Measurements from ENCODE around the gene BNC2. TPM values are rescaled to one million over a fixed set of nuclear protein-coding genes. Genes with fewer than 3 reads are reported as not detected.
"Not testable (repeated sequence)": the region's sequence is repeated elsewhere in the genome, so short reads cannot be mapped to it uniquely, and the experiment has no call there.

Gene BNC2
- total RNA-seq, 1 donor from 2014 or later, result 4.3 TPM

DNA sequence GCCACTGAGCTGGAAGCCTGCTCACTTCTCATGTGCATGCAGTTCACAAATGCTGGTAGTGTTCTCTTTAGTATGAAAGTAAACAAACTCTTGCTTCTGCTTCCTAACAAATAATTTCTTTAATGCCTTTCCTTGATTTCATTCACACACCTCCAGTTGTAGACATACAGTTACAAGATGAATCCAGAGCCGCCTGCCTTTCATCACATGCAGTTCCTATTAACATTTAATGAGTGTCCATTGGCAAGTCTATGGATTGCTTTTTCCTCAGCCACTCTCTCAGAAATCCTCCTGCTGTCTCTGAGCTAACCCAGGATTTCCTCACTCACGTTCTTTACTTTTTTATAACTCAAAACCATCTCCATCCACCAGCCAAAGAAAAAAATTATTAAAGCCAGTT, 408.6 kb downstream of the BNC2 start:
- DNase-seq (ENCODE audit: missing footprints) (no peak), ATAC-seq (no peak)
- intact Hi-C loops (cut with DNase I), result no loop called here

DNA sequence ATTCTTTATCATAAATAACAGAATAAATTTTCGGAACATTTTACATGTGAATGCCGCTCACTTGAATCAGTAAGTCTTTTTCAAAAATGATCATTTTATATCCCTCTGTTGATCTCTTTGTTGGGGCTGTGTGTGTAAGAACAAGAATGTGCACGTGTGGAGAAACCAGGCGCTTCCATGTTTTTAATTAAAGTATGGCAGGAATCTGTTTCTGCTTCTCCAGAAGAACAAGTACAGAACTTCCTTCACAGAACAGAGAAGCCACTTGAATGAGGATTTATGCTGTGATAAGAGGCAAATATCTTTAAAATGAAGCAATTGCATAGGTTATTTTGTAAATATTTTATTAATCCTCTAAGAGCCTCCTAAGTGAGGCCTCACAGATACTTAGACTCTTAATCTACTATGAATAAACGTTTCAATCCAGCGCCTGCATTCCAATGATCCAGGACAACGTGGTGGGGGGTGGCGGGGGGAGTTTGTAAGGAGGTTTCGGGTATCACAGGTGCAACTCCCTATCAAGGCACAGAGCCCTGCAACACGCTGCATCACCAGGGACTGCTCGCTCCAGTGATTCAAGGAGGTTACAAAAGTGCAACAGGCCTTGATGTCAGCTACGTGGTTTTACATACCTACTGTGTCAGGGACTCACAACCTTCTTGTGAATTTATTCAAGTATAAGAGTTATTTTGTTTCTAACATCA, 409.2 kb downstream of the BNC2 start:
- DNase-seq (ENCODE audit: missing footprints) (no peak), ATAC-seq (no peak)
- intact Hi-C loops (cut with DNase I), result no loop called here

DNA sequence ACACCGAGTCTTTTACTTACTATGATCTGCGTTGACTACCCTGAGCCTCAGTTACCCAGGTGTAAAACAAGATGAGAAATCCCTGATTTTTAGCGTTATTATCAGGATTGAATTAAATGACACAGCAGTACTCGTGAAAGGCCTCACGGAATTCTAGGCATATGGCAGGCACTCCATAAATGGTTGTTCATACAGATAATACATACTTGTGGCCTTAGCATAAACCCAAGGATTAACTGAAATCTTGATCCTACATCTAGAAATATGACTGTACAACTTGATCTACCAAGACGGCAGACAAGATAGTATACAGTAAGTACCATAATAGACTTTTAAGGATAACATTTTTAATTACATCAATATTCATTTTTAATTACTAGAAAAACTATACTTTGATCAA, 409.8 kb downstream of the BNC2 start:
- DNase-seq (ENCODE audit: missing footprints) (no peak), ATAC-seq (no peak)
- intact Hi-C loops (cut with DNase I), result no loop called here

DNA sequence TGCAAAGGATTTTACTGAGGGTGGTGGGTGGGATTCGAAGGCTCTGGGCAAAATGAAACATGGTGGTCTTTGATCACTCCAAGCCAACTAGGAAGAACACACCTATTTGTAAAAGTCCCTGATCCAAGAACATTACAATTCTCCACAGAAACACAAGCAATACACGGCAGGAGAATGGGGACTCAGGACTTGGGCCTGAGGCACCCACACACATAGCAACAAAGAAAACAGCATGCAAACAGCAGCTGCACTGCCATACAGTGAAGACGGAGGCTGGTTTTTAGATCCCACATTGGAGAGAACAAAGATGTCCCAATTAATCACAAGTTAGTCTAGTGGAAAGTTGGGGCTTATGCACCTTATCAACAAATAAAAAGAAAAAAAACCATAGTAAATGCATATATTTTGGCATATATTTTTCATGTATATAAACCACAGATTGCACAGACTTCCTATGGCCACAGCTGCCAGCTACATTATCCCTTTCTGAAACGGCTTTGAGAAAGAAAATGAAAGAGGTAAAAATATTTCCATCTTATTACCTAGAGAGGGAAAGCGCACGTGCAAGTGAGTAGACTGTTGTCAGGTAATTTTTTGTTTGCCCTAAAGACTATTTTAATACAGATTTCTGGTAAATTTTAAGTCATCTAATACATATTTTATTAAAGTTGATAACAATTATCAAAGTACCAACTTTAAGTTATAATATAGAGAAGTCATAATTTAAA, 410.9 kb downstream of the BNC2 start:
- ATAC-seq (no peak), DNase-seq (ENCODE audit: missing footprints) (no peak)
- intact Hi-C loops (cut with DNase I), result no loop called here

DNA sequence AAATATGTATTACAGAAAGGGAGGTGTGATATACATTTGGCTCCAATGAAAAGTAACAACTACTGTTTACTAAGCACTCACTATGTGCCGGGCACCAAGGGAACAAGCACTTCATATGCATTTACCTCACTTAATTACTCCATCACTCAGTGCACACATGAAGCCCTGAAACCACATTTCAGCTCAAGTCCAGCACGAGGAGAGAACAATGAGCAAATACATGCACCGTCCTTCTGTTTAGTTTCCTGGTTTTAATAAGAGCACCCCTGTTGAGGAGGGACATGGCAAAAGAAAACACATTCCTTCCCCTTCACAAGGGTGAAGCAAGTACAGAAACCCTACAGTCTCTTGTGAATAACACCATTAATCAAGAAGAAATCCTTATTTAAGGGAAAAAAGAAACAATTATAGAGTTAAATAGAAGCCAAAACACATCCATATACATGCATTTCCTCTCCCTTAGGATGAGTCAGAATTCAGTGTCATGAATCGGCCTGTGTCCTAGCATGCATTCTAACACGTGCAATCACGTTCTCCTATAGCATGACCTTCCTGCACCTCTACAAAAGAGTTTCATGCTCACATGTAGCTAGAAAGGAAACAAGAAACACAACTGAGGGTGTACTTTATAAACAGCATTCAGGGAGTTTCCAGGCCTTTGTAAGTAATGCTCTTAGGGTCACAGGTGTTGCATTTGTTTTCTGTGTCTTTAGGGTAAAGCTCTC, 411.6 kb downstream of the BNC2 start:
- ATAC-seq, result no peak
- intact Hi-C loops (cut with DNase I), result no loop called here
- DNase-seq (ENCODE audit: missing footprints), result no peak

DNA sequence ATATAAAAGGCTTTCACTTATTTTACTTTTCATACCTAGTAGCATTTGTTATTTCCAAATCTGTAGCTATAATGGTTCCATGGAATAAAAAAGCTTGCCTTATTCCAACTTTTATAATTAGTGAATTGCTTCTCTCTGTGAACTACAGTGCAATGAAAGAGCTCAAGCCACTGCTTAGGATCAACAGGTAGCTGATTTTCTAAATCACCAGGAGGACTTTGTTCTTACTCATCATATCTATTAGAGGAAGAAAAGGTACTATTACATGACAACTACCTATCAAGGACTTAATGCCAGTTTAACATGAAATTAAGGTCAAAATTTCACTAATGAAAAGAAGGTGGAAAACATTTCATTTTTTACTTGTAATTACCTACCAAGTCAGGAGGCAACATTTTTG, 414.6 kb downstream of the BNC2 start:
- no peak for DNase-seq (ENCODE audit: missing footprints)
- intact Hi-C loops (cut with DNase I), result no loop called here
- ATAC-seq, result no peak

DNA sequence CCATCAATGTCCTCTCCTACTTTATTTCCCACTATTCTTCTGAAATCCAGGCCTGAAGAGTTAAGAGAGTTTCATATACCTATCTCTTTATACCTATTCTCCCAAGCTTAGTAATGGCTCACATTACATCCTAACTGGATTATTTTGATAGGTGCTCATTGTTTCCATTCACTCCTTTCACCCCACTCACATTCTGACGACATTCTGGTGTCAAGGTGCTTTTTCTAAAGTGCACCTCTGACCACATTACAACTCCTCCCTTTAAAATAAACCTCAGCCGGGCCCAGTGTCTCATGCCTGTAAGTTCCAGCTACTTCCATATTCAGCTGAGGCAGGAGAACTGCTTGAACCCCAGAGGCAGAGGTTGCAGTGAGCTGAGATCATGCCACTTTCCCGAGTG, 417.1 kb downstream of the BNC2 start:
- no peak for ATAC-seq
- intact Hi-C loops (cut with DNase I), result no loop called here
- no peak for DNase-seq (ENCODE audit: missing footprints)

DNA sequence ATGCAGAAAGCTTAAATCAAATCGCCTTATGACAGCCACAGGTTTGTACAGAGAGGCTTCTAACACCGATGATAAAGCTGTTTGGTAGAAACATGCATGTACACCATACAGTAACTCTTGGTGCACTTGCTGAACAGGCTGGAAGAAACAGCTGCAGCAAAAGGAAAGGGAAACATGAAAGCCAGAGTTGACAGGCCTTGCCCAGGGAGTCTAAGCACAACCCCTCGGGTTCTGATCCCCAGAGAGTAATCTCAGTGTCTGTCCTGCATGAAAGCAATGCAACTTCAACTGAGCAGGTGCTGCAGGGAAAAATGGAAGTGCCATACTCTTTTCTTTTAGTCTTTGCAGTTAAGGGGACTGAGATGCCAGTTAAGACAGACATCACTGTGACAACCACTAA, 419.9 kb downstream of the BNC2 start:
- ATAC-seq, result no peak
- intact Hi-C loops (cut with DNase I), result no loop called here

DNA sequence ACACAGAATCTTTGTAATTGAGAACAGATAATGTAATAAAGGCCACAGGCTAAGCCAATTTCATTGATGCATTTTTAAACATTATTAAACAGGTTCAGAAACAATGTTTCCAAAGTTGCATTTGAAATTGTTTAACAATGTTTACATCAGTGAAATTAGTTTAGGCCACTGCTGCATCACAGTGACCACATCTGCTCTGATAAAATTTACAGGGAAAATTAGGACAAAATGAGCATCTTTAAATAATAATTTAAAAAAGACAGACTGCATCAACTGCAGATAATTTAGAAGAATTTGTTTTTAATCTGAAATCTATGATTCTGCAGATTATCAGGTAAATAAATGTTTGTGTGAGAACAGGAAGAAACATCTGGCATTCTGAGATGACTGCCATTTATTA, 420.4 kb downstream of the BNC2 start:
- ATAC-seq (no peak), DNase-seq (ENCODE audit: missing footprints) (no peak)
- intact Hi-C loops (cut with DNase I), result no loop called here

More for the DNA sequence above, 419.9 kb downstream of the BNC2 start:
- DNase-seq (ENCODE audit: missing footprints), result no peak

DNA sequence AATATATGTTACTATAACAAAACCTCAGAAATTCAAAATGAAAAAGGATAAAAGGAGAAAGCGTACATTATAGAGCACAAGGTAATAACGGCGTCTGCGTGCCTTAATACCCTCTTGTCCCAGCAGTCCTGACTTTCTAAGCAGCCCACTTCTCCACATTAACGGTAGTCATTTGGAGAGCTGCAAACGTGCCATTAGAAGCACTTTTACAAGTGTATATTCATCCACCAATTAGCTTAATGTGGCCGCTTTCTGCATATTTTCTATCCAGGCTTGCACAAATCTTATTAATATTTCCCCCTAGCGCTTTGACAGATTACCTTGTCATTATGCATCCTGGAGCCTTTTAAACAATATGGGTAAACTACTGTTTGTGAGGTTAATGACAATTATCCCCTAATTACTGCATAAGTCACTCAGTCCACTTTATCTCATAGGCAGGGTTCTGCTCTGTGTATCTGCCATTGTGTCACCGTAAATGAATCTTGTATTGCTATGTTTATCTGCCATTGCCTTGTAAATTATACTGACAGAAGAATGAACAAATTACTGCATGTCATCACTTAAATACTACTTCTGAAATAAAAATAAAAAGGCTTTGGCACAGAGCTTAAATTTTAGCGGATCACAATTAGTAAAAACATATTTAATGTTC, 421.3 kb downstream of the BNC2 start:
- no peak for DNase-seq (ENCODE audit: missing footprints)
- intact Hi-C loops (cut with DNase I), result no loop called here
- ATAC-seq, result no peak

DNA sequence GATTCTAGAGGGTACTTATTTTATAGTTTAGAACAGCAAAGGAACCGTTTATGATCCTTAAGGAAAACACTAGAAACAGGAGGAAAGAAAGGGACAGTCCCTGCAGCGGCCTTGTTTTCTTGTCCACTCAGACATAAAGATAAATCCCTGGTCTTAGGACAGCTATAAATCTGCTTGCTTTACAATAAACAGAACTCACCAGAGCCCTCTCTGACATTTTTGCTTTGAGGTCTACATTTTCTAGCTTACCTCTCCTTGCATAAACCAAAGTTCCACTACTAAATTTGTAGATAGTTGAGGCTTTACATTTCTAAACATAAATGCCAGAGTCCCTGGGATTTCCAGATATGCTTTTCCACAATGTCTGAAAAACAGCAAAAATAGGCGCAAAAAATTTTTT, 422.5 kb downstream of the BNC2 start:
- intact Hi-C loops (cut with DNase I), result no loop called here
- DNase-seq (ENCODE audit: missing footprints), result no peak
- ATAC-seq, result no peak

DNA sequence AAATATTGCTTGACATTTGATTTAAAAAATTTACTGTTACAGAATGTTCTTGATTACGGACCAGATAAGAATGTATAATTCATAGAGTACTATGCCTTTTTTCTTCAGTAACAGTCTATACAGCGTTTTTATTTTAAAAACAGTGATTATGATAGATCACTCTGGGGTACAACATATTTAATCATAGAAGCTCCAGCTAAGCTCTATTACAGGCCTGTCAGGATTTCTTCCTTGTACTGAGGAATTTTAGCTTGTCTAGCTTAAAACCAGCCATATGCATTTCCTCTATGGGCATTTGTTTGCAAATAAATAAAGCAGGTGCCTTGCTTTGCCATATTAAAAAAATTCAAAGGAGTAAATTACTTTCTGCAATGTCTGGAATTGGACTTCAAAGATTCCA, 423.8 kb downstream of the BNC2 start:
- DNase-seq (ENCODE audit: missing footprints), result no peak
- intact Hi-C loops (cut with DNase I), result no loop called here
- no peak for ATAC-seq

DNA sequence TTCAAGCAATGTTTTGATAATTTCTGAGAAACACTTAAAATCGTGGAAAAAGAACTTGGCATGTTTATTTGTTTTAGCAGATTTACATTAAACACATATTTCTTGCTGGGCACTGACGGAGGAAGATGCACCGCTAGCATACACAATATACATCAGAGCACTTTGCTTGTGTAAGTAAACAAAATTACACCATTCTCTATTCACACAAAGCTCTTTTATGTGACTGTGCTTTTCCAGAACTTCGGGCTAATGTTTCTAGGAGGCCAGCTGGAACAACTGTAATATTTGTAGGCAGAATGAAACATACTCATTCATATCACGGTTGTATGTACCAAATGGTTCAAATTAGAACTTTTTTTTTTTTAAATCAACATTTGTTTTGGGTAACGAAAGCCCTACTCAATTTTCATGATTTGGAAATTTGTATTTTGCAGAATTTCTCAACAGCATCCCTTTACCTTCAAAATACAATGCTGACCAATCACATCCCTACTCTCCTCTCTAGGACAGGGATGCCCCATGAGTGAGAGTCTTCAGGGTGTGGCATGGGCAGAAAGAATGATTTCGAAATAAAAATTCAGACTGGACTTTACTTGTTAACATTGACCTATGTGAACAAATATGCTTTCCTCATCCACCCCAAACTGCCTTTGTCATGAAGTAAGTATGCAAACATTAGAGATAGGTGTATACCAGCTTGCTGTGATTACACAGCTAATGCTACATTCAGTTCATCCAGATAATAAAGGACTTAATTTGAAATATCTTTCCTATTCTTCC, 425.1 kb downstream of the BNC2 start:
- no peak for ATAC-seq
- intact Hi-C loops (cut with DNase I), result no loop called here
- no peak for DNase-seq (ENCODE audit: missing footprints)

DNA sequence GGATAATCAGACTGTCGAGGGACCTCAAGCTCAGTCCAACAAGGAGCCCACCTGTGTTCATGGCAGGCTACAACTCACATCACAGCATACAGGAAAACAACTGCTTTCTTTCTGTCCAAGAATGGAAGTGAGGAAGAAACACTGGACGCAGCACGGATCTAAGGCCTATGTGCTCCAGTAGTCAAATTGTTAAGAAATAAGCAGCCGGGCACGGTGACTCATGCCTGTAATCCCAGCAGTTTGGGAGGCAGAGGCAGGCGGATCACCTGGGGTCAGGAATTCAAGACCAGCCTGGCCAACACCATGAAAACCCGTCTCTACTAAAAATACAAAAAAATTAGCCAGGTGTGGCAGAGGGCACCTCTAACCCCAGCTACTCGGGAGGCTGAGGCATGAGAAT, 427.8 kb downstream of the BNC2 start:
- DNase-seq (ENCODE audit: missing footprints), result no peak
- ATAC-seq, result no peak
- intact Hi-C loops (cut with DNase I), result no loop called here

DNA sequence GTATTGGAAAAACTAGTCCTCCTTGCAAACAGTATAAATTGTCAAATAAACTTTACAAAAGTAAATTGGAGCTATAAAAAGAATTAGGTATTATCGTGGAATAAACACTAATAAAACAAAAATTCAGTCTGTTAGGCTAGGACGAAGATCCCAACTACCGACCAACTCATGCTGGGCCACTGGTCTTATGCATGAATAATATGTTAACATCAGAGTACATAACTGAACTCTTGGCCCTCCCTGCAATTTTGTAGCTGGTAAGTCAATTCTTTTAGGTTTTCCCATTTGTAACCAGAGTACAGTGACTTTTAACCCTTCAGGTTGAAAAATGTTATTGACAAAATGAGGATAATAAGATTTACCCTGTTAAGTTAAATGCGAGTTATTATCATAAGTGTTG, 428.7 kb downstream of the BNC2 start:
- no peak for ATAC-seq
- intact Hi-C loops (cut with DNase I), result no loop called here
- no peak for DNase-seq (ENCODE audit: missing footprints)

DNA sequence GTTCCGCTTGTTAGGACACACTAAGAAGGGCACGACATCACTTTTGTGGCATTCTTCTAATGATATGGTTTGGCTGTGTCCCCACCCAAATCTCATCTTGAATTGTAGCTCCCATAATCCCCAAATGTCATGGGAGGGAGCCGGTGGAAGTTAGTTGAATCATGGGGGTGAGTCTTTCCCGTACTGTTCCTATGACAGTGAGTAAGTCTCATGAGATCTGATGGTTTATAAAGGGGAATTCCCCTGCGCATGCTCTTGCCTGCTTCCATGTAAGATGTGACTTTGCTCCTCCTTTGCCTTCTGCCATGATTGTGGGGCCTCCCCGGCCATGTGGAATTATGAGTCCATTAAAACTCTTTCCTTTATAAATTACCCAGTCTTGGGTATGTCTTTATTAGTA, 431.6 kb downstream of the BNC2 start:
- ATAC-seq; DNase-seq (ENCODE audit: missing footprints); intact Hi-C loops (cut with DNase I): not testable (repeated sequence)

DNA sequence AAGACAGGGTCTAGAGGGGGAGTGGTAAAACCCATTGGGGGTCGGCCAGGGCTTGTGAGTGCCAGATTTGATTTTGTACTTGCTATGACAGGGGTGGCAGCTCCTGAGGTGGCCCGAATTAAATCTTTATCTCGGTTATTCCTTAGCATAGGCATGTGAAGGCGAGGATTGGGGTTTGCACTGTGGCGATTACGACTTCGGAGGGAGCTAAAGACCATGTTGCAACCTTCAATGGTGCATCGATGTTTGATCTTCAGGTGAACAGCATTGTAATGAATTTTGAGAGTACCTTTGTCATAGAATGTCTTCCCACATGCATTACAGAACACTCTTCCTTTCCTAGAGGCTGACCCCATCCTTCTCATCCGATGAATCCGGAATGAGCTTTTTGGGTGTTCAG, 433.9 kb downstream of the BNC2 start:
- no peak for ATAC-seq
- intact Hi-C loops (cut with DNase I), result no loop called here

DNA sequence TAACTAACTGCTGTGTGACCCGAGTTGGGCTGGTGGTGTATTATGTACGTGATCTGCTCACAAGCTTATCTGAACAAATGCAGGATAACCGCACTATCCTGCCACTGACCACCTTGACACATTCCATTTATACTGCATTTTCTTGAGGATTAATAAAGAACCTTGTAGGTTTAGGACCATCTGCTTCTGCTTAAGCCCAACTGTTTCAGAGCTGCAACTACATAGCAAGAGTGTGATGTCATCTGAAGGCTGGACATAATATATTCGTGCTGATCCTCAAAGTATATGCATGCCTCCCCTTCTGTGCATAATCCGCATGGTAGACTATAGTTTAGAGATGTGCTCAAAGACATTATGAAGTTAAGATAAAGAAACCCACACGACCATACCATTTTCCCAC, 435.9 kb downstream of the BNC2 start:
- intact Hi-C loops (cut with DNase I), result no loop called here
- no peak for ATAC-seq
- DNase-seq (ENCODE audit: missing footprints), result no peak

More for the DNA sequence above, 433.9 kb downstream of the BNC2 start:
- DNase-seq (ENCODE audit: missing footprints), result no peak

DNA sequence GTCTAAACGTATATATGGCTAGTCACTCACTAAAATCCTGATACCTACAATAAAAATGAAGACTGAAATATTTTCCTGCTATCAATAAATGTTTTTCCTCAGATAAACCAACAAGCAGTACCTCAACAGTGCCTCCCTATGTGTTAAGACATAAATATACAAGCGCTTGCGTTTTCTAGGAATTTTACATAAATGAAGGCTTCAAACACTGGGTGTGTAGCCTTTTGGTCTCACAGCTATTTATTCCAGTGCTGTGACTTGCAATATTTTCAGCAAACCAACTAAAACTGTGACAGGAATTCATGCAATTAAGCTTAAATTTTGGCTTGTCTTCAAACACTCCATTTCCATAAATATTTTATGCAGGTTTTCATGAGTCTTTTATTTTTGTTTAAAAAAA, 437.0 kb downstream of the BNC2 start:
- no peak for DNase-seq (ENCODE audit: missing footprints)
- ATAC-seq, result no peak
- intact Hi-C loops (cut with DNase I), result no loop called here

All from Right ventricle myocardium inferior (tissue), 1 donor.